Measurements from ENCODE around the gene ITGB5.
"Not testable (repeated sequence)": the region's sequence is repeated elsewhere in the genome, so short reads cannot be mapped to it uniquely, and the experiment has no call there.

DNA sequence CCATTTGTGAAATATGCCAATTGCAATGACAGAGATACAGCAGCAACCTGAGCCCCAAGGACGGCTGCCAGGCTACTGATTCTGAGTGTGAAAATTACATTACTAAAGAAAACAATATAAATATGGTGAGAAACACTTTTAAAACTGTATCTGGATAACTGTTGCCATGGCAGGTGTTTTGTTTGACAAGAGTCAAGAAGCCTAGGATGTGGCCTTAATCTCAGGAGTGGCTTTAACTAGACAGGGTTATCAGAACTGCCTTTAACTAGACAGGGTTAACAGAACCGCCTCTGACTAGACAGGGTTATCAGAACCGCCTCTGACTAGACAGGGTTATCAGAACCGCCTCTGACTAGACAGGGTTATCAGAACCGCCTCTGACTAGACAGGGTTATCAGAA, 98.1 kb downstream of the ITGB5 start:
- TF ChIP-seq POLR2A (IDR thresholded peaks at IDR 0.05; ENCODE audit: extremely low read depth, insufficient read length) = not testable (repeated sequence)
- TF ChIP-seq, protein P1, sequence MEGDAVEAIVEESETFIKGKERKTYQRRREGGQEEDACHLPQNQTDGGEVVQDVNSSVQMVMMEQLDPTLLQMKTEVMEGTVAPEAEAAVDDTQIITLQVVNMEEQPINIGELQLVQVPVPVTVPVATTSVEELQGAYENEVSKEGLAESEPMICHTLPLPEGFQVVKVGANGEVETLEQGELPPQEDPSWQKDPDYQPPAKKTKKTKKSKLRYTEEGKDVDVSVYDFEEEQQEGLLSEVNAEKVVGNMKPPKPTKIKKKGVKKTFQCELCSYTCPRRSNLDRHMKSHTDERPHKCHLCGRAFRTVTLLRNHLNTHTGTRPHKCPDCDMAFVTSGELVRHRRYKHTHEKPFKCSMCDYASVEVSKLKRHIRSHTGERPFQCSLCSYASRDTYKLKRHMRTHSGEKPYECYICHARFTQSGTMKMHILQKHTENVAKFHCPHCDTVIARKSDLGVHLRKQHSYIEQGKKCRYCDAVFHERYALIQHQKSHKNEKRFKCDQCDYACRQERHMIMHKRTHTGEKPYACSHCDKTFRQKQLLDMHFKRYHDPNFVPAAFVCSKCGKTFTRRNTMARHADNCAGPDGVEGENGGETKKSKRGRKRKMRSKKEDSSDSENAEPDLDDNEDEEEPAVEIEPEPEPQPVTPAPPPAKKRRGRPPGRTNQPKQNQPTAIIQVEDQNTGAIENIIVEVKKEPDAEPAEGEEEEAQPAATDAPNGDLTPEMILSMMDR (IDR thresholded peaks at IDR 0.05; ENCODE audit: low read depth, low read length) = not testable (repeated sequence)
